SU-DHL-6 (cell line): ENCODE measurements around the gene OR10G3.

Source experiments
- H2AFZ ChIP-seq: fragments of 200-600 bp; sonication (generic); 2 replicates; pipeline ENCODE4 v1.6.1; 2014; ENCODE audit warnings: low read depth, mild to moderate bottlenecking, moderate library complexity, mixed read lengths, antibody characterized with exemption, low read length; ENCODE audit not compliant: severe bottlenecking
- H3F3A ChIP-seq: fragments of 200-600 bp; shearing (Covaris generic); 2 replicates; pipeline ENCODE4 v1.6.0; 2016; ENCODE audit warnings: antibody characterized with exemption, mild to moderate bottlenecking; ENCODE audit not compliant: insufficient read depth
- H3K27ac ChIP-seq: fragments of 200-600 bp; sonication (generic); 2 replicates; pipeline ENCODE4 v1.5.1; 2016; ENCODE audit warnings: low read depth, mild to moderate bottlenecking, low read length, moderate library complexity, mixed read lengths
- H3K27me3 ChIP-seq: fragments of 200-600 bp; sonication (generic), shearing (Covaris generic); 2 replicates; pipeline ENCODE4 v1.6.0; 2014; ENCODE audit warnings: mild to moderate bottlenecking, low read length
- H3K36me3 ChIP-seq: fragments of 200-600 bp; sonication (generic); 2 replicates; pipeline ENCODE4 v1.6.1; 2014; ENCODE audit warnings: mild to moderate bottlenecking, low read length, mixed read lengths
- H3K4me2 ChIP-seq: fragments of 300-600, 200-600 bp; shearing (Covaris generic), sonication (generic); 2 replicates; pipeline ENCODE4 v1.6.0; 2014; ENCODE audit warnings: low read length, low read depth, mild to moderate bottlenecking; ENCODE audit not compliant: poor library complexity, severe bottlenecking
- H3K4me3 ChIP-seq: fragments of 200-600 bp; sonication (generic); 2 replicates; pipeline ENCODE4 v1.5.1; 2014; ENCODE audit warnings: antibody characterized with exemption, low read length, mild to moderate bottlenecking, mixed read lengths; ENCODE audit not compliant: insufficient read depth, poor library complexity, severe bottlenecking
- H3K79me2 ChIP-seq: fragments of 200-600 bp; sonication (generic); 2 replicates; pipeline ENCODE4 v1.6.1; 2014; ENCODE audit warnings: mild to moderate bottlenecking, low read length, moderate library complexity; ENCODE audit not compliant: insufficient read depth
- H3K9ac ChIP-seq: fragments of 200-600 bp; sonication (generic); 2 replicates; pipeline ENCODE4 v1.7.0; 2014; ENCODE audit warnings: mild to moderate bottlenecking, low read length
- H3K9me2 ChIP-seq: fragments of 200-600 bp; sonication (generic); replicated peaks from 2 replicates; pipeline ENCODE4 v1.6.1; 2014; ENCODE audit warnings: low read length; ENCODE audit not compliant: insufficient read depth
- H3K9me3 ChIP-seq: fragments of 200-600 bp; sonication (generic); 2 replicates; pipeline ENCODE4 v1.6.1; 2014; ENCODE audit warnings: low read length, mixed read lengths; ENCODE audit not compliant: insufficient read depth
- H4K20me1 ChIP-seq: fragments of 200-600 bp; sonication (generic); 2 replicates; pipeline ENCODE4 v1.6.1; 2014; ENCODE audit warnings: low read depth, mild to moderate bottlenecking, antibody characterized with exemption, low read length, moderate library complexity, mixed read lengths
- CTCF ChIP-seq: fragments of 200-600 bp; sonication (generic); IDR thresholded peaks from one replicate; pipeline ENCODE4 v1.5.1; 2017; ENCODE audit warnings: antibody characterized with exemption, mild to moderate bottlenecking, low read length, moderate library complexity; ENCODE audit not compliant: insufficient read depth, poor library complexity, severe bottlenecking
- EZH2phosphoT487 ChIP-seq: fragments of 200-600 bp; sonication (generic), shearing (Covaris generic); conservative IDR thresholded peaks from 2 replicates; pipeline ENCODE4 v1.6.1; 2018; ENCODE audit warnings: mild to moderate bottlenecking, antibody characterized with exemption, low read length, moderate library complexity, mixed read lengths

The OR10G3 gene

DNA sequence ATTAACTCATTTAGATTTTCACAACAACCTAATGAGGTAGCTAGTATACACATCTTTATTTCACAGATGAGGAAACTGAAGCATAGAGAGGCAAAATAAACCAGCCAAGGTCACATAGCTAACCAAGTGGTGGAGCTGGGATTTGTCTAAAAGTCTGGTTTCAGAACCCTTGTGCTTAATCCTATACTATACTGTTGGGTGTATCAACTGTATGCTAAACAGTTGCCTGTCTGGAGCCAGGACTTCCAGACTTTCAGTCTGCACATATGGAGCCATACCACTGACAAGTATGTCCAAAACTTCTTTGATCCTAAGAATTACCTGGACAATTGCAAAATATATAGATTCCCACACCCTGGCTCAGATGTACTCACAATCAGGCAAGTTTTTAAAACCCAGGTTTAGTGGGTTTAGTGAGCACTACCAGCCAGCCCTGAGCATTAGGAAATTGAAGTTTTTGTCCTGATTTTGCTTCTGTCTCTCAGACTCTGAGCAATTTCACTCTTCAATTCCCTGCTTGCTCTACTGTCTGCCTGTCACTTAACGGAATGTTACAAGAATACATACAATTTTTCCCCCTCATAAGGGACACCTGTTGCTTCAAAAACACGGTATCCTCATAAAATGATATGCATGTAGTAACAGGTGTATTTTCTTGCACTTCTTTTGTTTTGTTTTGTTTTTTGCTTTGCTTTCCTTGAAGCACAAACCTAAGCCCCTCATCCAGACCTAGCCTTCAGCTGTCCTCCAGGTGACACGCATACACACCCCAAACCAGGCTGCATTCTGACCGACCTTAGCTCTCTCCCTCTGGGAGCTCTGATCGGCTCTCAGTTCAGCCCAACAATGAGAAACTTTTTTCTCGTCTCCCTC, 44.1 kb downstream of the OR10G3 start:
- Histone ChIP-seq H4K20me1 (no peaks in the 10 kb centered on the region), H3K9me2 (no peaks in the 10 kb centered on the region), H3K4me2 (no peak overlapping the region), H3K27ac (no peak overlapping the region), H3K9me3 (no peaks in the 10 kb centered on the region), H3K36me3 (no peaks in the 10 kb centered on the region), H2AFZ (no peak overlapping the region), H3F3A (no peaks in the 10 kb centered on the region), H3K4me3 (no peak overlapping the region), H3K9ac (no peak overlapping the region), H3K79me2 (no peaks in the 10 kb centered on the region), H3K27me3 (no peaks in the 10 kb centered on the region)
- no peak for TF ChIP-seq EZH2phosphoT487
- no peak for TF ChIP-seq CTCF

GRCh38 chr14:21534576-21534975, 45.3 kb downstream of the OR10G3 start:
- no peaks in the 10 kb centered on the region for H3K79me2 ChIP-seq
- H3K9ac ChIP-seq: no peak overlapping the region
- H3K27me3 ChIP-seq: no peaks in the 10 kb centered on the region
- no peak for TF ChIP-seq EZH2phosphoT487
- no peak for TF ChIP-seq CTCF
- no peak overlapping the region for H3K4me2 ChIP-seq
- no peaks in the 10 kb centered on the region for H3F3A ChIP-seq
- no peak overlapping the region for H3K27ac ChIP-seq
- H3K36me3 ChIP-seq: no peaks in the 10 kb centered on the region
- H3K9me2 ChIP-seq: no peaks in the 10 kb centered on the region
- no peak overlapping the region for H2AFZ ChIP-seq
- no peaks in the 10 kb centered on the region for H3K9me3 ChIP-seq
- no peaks in the 10 kb centered on the region for H4K20me1 ChIP-seq
- H3K4me3 ChIP-seq: no peak overlapping the region

DNA sequence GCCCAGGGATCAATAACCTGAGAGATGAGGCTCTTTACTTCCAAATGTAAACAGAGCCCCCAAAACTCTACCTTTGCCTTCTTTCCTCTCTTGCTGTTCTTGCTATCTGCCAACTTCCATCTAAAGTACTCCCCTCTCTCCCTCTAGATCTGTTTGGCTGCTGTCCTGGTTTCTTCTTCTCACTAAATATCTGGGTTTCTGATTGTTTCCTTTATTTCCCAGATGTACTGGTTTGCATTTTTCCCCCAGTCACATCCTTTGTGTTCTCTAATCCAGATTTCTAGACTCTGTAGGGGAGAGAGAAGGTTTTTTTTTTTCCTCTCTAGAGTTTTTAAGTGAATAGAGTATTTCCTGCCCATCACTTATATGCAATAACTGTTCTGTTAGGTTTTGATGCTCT, 46.6 kb downstream of the OR10G3 start:
- Histone ChIP-seq H3K27me3 (no peaks in the 10 kb centered on the region), H3K4me2 (no peak overlapping the region), H3K4me3 (no peak overlapping the region), H3F3A (no peaks in the 10 kb centered on the region), H3K27ac (no peak overlapping the region), H2AFZ (no peak overlapping the region), H3K9ac (no peak overlapping the region), H3K9me3 (no peaks in the 10 kb centered on the region), H3K79me2 (no peaks in the 10 kb centered on the region), H3K36me3 (no peaks in the 10 kb centered on the region), H3K9me2 (no peaks in the 10 kb centered on the region), H4K20me1 (no peaks in the 10 kb centered on the region)
- TF ChIP-seq CTCF (no peak), EZH2phosphoT487 (no peak)
